ENCODE measurements around the gene CD33. TPM values are rescaled to one million over a fixed set of nuclear protein-coding genes. Genes with fewer than 3 reads are reported as not detected.

The CD33 gene
- total and polyA plus RNA-seq, 2 of the 8 experiments (the other 6 are each of a cell fraction or from before 2014, with no cell fraction given): 0.06 TPM; not detected in 1

DNA sequence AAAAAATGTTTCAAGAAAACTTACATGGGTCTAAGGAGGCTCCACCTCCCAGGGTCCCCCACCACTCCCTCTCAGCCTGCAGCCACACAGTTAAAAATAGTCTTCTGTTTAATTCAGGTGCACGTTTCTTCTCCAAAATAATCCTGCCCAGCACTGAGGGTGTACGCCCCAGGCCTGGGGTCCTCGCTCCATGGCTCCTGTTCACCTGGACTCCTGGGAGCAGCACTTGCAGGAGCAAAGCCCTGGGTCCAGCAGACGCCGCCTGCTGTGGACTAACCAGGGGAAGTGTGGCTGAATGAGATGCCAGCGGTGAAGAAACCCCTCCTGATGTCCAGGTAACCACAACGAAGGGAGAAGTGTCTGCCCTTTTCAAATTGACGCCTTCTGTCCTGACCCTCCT is 41.3 kb upstream of the CD33 start:
- CTCF ChIA-PET (ENCODE audit: partially characterized antibody): no interaction called here

More for the DNA sequence above, 41.3 kb upstream of the CD33 start:
- no peak overlapping the region for H3K4me2 ChIP-seq (ENCODE audit: insufficient read depth in 1 of 2, low read depth in 2 of 2, low read length in 2 of 2)
- no peak overlapping the region for H3K27ac ChIP-seq (ENCODE audit: low read depth, low read length)
- H2BK15ac ChIP-seq (ENCODE audit: low read length): no peak overlapping the region
- H3K9me3 ChIP-seq (ENCODE audit: insufficient read depth in 2 of 2, low read depth in 1 of 2, low read length in 1 of 2): peaks cover 0 to 8% of the 10 kb centered on the region in 2 experiments; a peak in 1 of 4 replicates
- H4K91ac ChIP-seq (replicated peaks; ENCODE audit: insufficient read length, low read length): no peak overlapping the region
- POLR2A ChIA-PET (ENCODE audit: partially characterized antibody): interaction anchor here (0.6 kb wide), 1 partner anchor 295 kb away, joined by 3 read pairs; no protein-coding TSS in a partner anchor
- no peak for TF ChIP-seq TCF12 (IDR thresholded peaks at IDR 0.05; ENCODE audit: low read depth, low read length)
- TF ChIP-seq EZH2 (IDR thresholded peaks at IDR 0.05; ENCODE audit: low read depth, low read length, severe bottlenecking): no peak
- TF ChIP-seq GTF2F1 (IDR thresholded peaks at IDR 0.05; ENCODE audit: borderline replicate concordance, low read depth, low read length): no peak
- no peak for TF ChIP-seq CBX5 (IDR thresholded peaks at IDR 0.05; ENCODE audit: low read depth, low read length)
- no peak for TF ChIP-seq HDAC6 (IDR thresholded peaks at IDR 0.05; ENCODE audit: low read depth, low read length)
- TF ChIP-seq JUN (IDR thresholded peaks at IDR 0.05; ENCODE audit: low read depth, low read length): no peak
- no peak for TF ChIP-seq PHF8 (conservative IDR thresholded peaks at IDR 0.05; ENCODE audit: low read depth, low read length)
- no peak for TF ChIP-seq RXRA (IDR thresholded peaks at IDR 0.05; ENCODE audit: insufficient read depth, low read depth, low read length)
- TF ChIP-seq CEBPB (IDR thresholded peaks at IDR 0.05; ENCODE audit: low read depth, low read length): no peak
- no peak for TF ChIP-seq ATF2 (IDR thresholded peaks at IDR 0.05; ENCODE audit: low read length)
- no peak for TF ChIP-seq SIX5 (IDR thresholded peaks at IDR 0.05; ENCODE audit: low read depth, low read length)
- no peak overlapping the region for H2AK5ac ChIP-seq (ENCODE audit: low read depth, low read length)
- H3K79me1 ChIP-seq (ENCODE audit: low read depth, low read length): no peaks in the 10 kb centered on the region
- H2BK20ac ChIP-seq (ENCODE audit: low read length): no peak overlapping the region
- no peak overlapping the region for H4K8ac ChIP-seq (ENCODE audit: extremely low read depth, insufficient read depth, low read length)
- no peaks in the 10 kb centered on the region for H3K23me2 ChIP-seq (ENCODE audit: low read depth, low read length)
- H3K36me3 ChIP-seq (ENCODE audit: control insufficient read depth in 2 of 4, insufficient read depth in 4 of 4, low read length in 3 of 4): no peaks in the 10 kb centered on the region; a peak in 1 of 8 replicates
- H2AFZ ChIP-seq (ENCODE audit: low read length): no peak overlapping the region
- no peaks in the 10 kb centered on the region for H3K79me2 ChIP-seq (ENCODE audit: control insufficient read depth in 1 of 2, insufficient read depth in 2 of 2, low read length in 2 of 2)
- no peak overlapping the region for H3K9ac ChIP-seq (replicated peaks in 1 of 4; ENCODE audit: extremely low read depth in 1 of 4, low read depth in 3 of 4, low read length in 3 of 4)
- no peak overlapping the region for H3K14ac ChIP-seq (ENCODE audit: insufficient read length)
- FAIRE-seq (no peak), DNase-seq (ENCODE audit: low read depth in 1 of 2, low spot score in 2 of 2) (no peak)
- H4K5ac ChIP-seq (ENCODE audit: insufficient read length, low read depth, low read length): no peak overlapping the region
- no peak overlapping the region for H3K18ac ChIP-seq (ENCODE audit: extremely low read depth, low read length)
- H2BK12ac ChIP-seq (ENCODE audit: low read depth, low read length): 0 out of 2 replicates have a peak overlapping the region, but pooled peaks have one; percentile 3
- H3K4me3 ChIP-seq (ENCODE audit: extremely low read depth in 1 of 4, insufficient read depth in 2 of 4, low read depth in 3 of 4, low read length in 4 of 4): no peak overlapping the region
- H3K56ac ChIP-seq (replicated peaks; ENCODE audit: insufficient read length, low read depth, low read length): no peak overlapping the region
- H2BK5ac ChIP-seq (ENCODE audit: low read depth, low read length): no peak overlapping the region
- 86% methylated on average over 8 of the region's 8 CpGs; no CpG with 5 or more reads in 1 of the 2 experiments for WGBS, 2 experiments (ENCODE audit: extremely low coverage in 1 of 2, insufficient coverage in 1 of 2, insufficient read length in 1 of 2, insufficient replicate concordance in 2 of 2, low coverage in 1 of 2, low lambda C conversion rate in 2 of 2, missing lambda C conversion rate in 1 of 2)
- no peak overlapping the region for H3K4ac ChIP-seq (replicated peaks; ENCODE audit: insufficient read length, low read depth, low read length)
- no peaks in the 10 kb centered on the region for H4K20me1 ChIP-seq (replicated peaks in 1 of 2; ENCODE audit: control insufficient read depth in 1 of 2, insufficient read depth in 2 of 2, low read length in 2 of 2)
- H3K4me1 ChIP-seq (replicated peaks in 1 of 4; ENCODE audit: control insufficient read depth in 3 of 4, insufficient read depth in 4 of 4, low read length in 3 of 4): peaks cover 0 to 3% (median 0%) of the 10 kb centered on the region in 4 experiments; a peak in 3 of 7 replicates
- no peak overlapping the region for H3K23ac ChIP-seq (ENCODE audit: insufficient read length)
- peaks cover 0 to 13% (median 5%) of the 10 kb centered on the region in 4 experiments; a peak in 5 of 7 replicates for H3K27me3 ChIP-seq (replicated peaks in 1 of 4; ENCODE audit: control insufficient read depth in 3 of 4, extremely low read depth in 1 of 4, insufficient read depth in 3 of 4, low read length in 3 of 4)
- H2BK120ac ChIP-seq (replicated peaks; ENCODE audit: low read depth, low read length): no peak overlapping the region
